NCI-H1436 (cell line): ENCODE measurements around the gene RPL36.
"Not testable (repeated sequence)": the region's sequence is repeated elsewhere in the genome, so short reads cannot be mapped to it uniquely, and the experiment has no call there.

Experiments
- DNase-seq: peaks from one replicate; lab custom pipeline; 2025; lab: John Stamatoyannopoulos, UW

The RPL36 gene

DNA sequence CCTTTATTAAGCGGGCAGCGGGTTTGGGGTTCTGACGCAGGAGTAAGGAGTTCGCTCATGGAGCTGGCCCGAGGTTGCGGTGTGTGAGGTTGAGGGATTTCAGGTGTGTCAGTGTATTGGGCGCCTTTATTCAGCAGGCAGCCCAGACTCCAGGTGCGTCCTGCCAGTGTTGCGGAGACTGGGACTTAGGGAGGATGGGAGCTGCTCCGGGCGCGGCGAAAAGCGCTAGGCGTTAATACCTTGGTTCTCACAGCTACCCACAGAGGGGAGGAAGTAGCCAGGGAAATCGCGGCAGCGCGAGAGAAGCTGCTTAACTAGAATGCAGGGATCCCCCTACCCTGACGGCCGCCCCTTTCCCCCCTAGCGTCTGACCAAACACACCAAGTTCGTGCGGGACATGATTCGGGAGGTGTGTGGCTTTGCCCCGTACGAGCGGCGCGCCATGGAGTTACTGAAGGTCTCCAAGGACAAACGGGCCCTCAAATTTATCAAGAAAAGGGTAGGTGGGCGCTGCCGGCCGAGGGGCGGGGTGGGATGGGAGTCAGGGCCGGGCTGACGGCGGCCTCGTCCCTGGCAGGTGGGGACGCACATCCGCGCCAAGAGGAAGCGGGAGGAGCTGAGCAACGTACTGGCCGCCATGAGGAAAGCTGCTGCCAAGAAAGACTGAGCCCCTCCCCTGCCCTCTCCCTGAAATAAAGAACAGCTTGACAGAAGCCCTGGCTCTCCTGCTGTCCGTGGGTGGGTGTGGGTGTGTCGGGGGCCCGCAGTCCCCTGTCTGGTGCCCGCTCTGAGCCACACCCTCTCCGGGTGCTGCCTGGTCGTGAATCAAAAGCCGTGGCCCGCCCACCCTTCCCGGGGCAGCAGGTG is 1.1 kb downstream of the RPL36 start:
- peak; percentile 15 for DNase-seq

- DNase-seq: no peak
Measured at GRCh38 chr19:5691822-5692722, 2.0 kb downstream of the RPL36 start.

DNA sequence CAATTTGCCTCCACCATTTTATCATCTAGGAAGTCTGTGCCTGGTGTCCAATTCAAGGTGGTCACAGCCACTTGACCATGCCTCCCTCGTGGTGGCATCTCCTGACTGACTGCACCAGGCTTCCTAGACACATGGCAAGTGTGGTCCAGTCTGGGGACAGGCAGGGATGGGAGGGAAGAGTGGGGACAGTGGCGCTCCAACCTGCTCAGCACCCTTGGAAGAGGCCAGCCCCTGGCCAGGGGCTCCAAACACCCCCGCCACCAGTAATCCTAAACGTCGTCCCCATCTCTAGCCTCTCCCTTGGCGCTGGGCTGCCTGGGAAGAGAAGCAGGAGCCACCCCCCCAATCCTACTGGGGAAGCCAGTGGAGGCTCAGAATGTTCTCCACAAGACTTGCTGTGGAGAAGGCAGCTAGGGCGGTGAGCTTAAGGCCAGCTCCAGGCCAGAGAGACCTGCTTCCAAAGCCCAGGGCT is 2.7 kb downstream of the RPL36 start:
- DNase-seq: no peak

GRCh38 chr19:5693195-5694166 is 3.4 kb downstream of the RPL36 start:
- no peak for DNase-seq

DNA sequence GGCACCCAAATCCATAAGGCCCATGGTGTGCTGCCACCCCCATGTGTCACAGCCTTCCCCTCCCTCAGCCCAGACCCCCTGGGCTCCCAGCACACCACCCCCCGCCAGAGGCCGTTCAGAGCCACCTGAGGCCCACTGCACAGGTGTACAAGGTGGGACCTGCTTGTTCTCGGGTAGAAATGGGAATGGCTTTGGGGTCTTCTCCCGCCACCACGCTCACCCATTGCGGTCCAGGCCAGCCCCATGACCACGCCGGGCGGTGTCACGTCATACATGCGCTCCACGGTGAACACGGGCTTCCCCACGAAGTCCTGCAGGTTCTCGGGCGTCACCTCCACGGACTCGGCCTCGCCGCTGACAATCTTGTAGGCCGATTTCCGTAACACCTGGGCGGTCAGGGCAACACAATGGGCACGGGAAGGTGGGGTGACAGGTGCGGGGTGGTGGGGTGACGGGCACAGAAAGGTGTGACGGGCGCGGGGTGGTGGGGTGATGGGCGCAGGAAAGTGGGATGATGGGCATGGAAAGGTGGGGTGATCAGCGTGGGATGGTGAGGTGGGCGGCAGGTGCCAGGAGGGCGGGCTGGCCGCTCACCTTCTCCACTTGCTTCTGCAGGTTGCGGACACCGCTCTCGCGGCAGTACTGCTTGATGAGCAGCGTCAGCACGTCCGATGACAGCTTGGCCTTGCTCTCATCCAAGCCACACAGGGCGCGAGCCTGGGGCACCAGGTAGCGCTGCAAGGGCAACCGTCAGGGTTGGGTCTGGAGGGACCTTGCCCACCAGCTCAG is 4.3 kb downstream of the RPL36 start:
- DNase-seq: no peak

DNA sequence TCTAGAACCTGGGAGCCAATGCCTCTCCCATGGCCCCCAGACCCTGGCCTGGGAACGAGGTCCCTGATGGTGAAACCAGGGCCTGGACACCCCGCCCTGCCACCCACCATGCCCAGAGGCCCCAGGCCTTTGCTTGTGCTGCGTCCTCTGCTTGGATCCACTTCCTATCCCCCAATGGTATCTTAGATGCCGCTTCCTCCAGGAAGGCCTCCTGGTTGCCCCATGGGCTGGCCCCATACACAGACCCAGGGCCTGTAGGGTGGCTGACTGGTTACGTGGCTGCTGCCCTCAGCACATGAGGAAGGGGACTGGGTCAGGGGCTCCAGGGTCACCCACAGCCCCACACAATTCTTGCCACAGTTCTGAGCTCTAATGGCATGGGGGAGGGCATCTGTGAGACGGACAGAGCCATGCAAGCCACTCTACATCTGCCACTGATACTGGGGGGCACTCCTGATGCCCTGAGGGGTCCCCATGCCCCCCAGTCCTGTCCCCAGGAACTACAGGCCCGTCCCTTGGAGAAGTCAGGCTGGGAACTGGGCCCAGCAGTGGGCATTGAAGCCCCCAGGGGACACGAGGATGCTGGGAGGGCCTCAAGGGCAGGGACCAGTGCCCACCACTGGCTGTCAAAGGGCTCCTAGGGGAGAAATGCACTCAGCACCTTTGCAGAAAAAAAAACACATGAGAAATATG is 5.0 kb downstream of the RPL36 start:
- no peak for DNase-seq

DNA sequence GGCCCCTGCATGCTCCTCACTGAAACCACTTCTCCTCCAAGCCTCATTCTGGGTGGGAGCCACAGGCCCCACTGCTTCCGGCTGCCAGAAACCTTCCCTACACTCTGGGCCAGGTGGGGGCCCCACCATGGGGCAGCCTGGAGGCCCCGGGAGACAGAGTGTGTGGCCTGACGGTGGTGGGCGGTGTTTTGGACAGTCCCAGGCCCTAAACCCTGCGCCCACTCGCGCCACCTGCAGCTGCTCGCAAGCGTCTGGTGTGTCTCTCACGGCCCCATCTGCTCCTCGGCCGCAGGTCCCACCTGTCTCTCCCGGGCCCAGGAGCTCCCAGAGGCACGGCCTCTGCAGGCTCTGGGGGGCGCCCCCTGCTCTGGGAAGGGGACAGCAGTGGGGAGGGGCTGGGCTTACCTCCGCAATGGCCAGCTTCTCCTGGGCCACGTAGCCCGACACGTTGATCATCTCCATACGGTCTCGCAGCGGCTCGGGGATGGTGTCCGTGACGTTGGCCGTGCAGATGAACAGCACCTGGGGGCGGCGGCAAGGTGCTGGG is 5.6 kb downstream of the RPL36 start:
- DNase-seq: no peak

DNA sequence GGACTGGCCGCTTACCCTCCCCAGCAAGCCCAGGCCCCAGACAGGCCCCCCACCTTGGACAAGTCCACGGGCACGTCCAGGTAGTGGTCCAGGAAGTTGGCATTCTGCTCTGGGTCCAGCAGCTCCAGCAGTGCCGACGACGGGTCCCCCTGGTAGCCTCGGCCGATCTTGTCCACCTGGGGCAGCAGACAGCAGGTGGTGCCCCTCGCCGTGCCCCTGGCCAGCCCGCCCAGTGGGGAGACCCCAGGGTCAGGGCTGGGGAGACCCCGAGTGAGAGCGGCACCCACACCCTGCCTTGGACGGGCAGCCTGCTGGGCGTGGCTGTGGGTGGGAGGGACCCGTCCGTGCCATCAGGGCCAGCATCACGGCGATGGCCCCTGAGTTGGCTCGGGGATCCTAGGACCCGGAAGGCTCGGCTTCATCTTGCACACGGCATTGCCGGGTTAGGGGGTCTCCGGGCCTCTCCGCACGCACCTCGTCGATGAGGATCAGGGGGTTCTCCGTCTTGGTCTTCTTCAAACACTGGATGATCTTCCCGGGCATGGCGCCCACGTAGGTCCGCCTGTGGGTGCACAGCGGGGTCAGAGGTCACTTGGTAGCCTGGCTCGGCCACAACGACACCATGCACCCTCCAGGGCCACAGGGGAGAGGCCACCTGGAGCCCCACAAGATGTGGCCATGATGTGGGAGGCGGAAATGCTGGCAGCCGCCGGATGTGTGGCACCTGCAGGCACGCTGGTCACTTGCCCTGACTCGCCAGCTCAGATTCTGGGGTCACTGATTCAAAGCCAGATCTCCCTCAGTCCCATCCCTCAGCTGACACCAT is 6.3 kb downstream of the RPL36 start:
- no peak for DNase-seq

- no peak for DNase-seq
Measured at GRCh38 chr19:5697022-5697889, 7.2 kb downstream of the RPL36 start.

- DNase-seq: no peak
Measured at GRCh38 chr19:5697890-5698634, 8.0 kb downstream of the RPL36 start.

GRCh38 chr19:5698635-5699422 is 8.7 kb downstream of the RPL36 start:
- DNase-seq: no peak

- no peak for DNase-seq
Measured at GRCh38 chr19:5700455-5701092, 10.5 kb downstream of the RPL36 start.

GRCh38 chr19:5702053-5702410 is 11.9 kb downstream of the RPL36 start:
- not testable (repeated sequence) for DNase-seq

DNA sequence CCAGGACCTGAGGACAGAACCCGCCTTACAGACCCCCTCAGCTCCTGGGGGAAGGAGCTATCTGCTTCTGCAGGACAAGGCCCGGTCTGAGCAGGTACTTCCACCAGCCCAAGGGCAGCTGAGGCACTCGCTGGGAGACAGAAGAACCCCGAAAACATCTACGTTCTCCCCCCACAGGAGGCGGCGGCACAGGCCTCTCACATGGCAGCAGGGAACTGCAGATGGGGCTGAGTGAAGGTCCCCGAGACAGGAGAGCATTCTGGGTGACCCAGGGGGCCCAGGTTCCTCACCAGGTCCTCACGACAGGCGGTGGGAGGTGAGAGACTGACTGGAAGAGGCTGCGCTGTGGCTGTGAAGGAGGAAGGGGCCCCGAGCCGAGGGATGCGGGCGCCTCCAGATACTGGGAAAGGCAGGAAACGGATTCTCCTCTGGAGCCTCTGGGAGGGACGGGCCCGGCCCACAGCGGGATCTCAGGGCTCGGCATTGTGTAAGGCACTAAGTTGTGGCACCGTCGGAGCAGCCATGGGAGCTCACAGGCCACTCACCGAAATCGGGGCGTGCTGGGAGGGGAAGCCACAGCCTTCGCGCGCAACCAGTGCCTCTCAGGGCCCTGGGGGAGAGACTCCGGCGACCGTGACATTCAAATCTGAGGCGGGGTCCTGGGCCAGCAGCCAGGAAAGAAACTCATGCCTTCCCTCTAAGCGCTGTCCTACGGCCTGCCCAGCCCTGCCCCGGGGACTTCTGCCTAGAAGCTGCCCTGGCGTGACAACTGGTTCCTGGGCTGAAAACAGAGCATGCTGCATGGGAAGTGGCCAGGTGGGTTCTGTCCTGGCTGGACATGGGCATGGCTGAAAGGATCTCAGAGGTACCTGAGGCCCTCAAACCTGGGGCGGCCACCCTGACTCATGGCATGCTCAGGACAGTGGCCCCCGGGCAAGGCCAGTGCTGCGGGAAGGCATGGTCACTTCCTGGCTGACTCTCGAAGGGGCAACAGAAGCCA is 14.0 kb downstream of the RPL36 start:
- no peak for DNase-seq

GRCh38 chr19:5705552-5705951 is 15.5 kb downstream of the RPL36 start:
- DNase-seq: no peak
